Neural cell (in vitro differentiated cells): ENCODE data around the gene ASCL2. TPM values are rescaled to one million over a fixed set of nuclear protein-coding genes. Genes with fewer than 3 reads are reported as not detected.

Source experiments
- H2AFZ ChIP-seq: fragments of 200-600, 300-800 bp; sonication (generic), shearing (Covaris generic); 2 replicates; pipeline ENCODE4 v1.6.0; 2014; ENCODE audit warnings: low read depth, mild to moderate bottlenecking, antibody characterized with exemption, low read length, moderate library complexity
- H3F3A ChIP-seq: fragments of 200-600 bp; shearing (Covaris generic); 2 replicates; pipeline ENCODE4 v1.6.1; 2016; ENCODE audit warnings: mild to moderate bottlenecking, moderate library complexity, mixed read lengths, antibody characterized with exemption, low read length; ENCODE audit not compliant: insufficient read depth, poor library complexity, severe bottlenecking
- H3K27ac ChIP-seq: fragments of 200-600, 300-800 bp; sonication (generic), shearing (Covaris generic); 2 replicates; pipeline ENCODE4 v1.5.1; 2014; ENCODE audit warnings: mild to moderate bottlenecking, low read length, moderate library complexity
- H3K27me3 ChIP-seq: fragments of 300-800, 200-600 bp; sonication (generic), shearing (Covaris generic); 2 replicates; pipeline ENCODE4 v1.6.0; 2014; ENCODE audit warnings: mild to moderate bottlenecking, low read depth, low read length, moderate library complexity; ENCODE audit not compliant: insufficient read depth
- H3K36me3 ChIP-seq: fragments of 300-800, 200-600 bp; sonication (generic), shearing (Covaris generic); 2 replicates; pipeline ENCODE4 v1.5.1; 2014; ENCODE audit warnings: mild to moderate bottlenecking, antibody characterized with exemption, low read length, moderate library complexity; ENCODE audit not compliant: insufficient read depth
- H3K4me2 ChIP-seq: fragments of 300-800, 200-600 bp; sonication (generic), shearing (Covaris generic); 2 replicates; pipeline ENCODE4 v1.6.0; 2014; ENCODE audit warnings: mild to moderate bottlenecking, low read length
- H3K4me3 ChIP-seq: fragments of 300-800, 200-600 bp; sonication (generic), shearing (Covaris generic); 2 replicates; pipeline ENCODE4 v1.5.1; 2014; ENCODE audit warnings: mild to moderate bottlenecking, low read length, moderate library complexity
- H3K79me2 ChIP-seq: fragments of 200-600 bp; shearing (Covaris generic); replicated peaks from 2 replicates; pipeline ENCODE4 v1.6.0; 2014; ENCODE audit warnings: mild to moderate bottlenecking, low read length, moderate library complexity; ENCODE audit not compliant: insufficient read depth
- H3K9ac ChIP-seq: fragments of 300-800, 200-600 bp; sonication (generic), shearing (Covaris generic); 2 replicates; pipeline ENCODE4 v1.6.1; 2016; ENCODE audit warnings: mild to moderate bottlenecking, low read length, mixed read lengths
- H3K9me2 ChIP-seq: fragments of 200-600 bp; shearing (Covaris generic); 2 replicates; pipeline ENCODE4 v1.6.1; 2016; ENCODE audit warnings: mild to moderate bottlenecking, low read length, mixed read lengths; ENCODE audit not compliant: insufficient read depth
- H3K9me3 ChIP-seq: fragments of 200-600, 300-800 bp; sonication (generic), shearing (Covaris generic); 2 replicates; pipeline ENCODE4 v1.6.1; 2016; ENCODE audit warnings: mild to moderate bottlenecking, mixed run types, low read length, moderate library complexity, mixed read lengths
- H4K20me1 ChIP-seq: fragments of 200-600 bp; shearing (Covaris generic); 2 replicates; pipeline ENCODE4 v1.6.1; 2016; ENCODE audit warnings: mild to moderate bottlenecking, mixed run types; ENCODE audit not compliant: insufficient read depth
- CTCF ChIP-seq: fragments of 450-650 bp; IDR thresholded peaks from 2 replicates; pipeline ENCODE4 v1.5.1; 2014; ENCODE audit warnings: antibody characterized with exemption, mild to moderate bottlenecking, moderate library complexity; ENCODE audit not compliant: poor library complexity, severe bottlenecking
- EP300 ChIP-seq: fragments of 450-650 bp; conservative IDR thresholded peaks from 2 replicates; pipeline ENCODE4 v1.6.1; 2014; ENCODE audit warnings: antibody characterized with exemption, mild to moderate bottlenecking, moderate library complexity; ENCODE audit not compliant: poor library complexity, severe bottlenecking
- EZH2 ChIP-seq: fragments of 200-600, 300-800 bp; shearing (Covaris generic), sonication (generic); IDR thresholded peaks from 2 replicates; pipeline ENCODE4 v1.6.1; 2014; ENCODE audit warnings: antibody characterized with exemption, low read length, borderline replicate concordance, mild to moderate bottlenecking; ENCODE audit not compliant: insufficient read depth, poor library complexity, severe bottlenecking
- MXI1 ChIP-seq: fragments of 450-650 bp; conservative IDR thresholded peaks from 2 replicates; pipeline ENCODE4 v1.6.1; 2014; ENCODE audit warnings: antibody characterized with exemption, mild to moderate bottlenecking; ENCODE audit not compliant: poor library complexity, severe bottlenecking
- POLR2AphosphoS5 ChIP-seq: IDR thresholded peaks from 2 replicates; pipeline ENCODE4 v1.6.1; 2012
- RAD21 ChIP-seq: fragments of 450-650 bp; conservative IDR thresholded peaks from 2 replicates; pipeline ENCODE4 v1.6.1; 2014; ENCODE audit warnings: antibody characterized with exemption, mild to moderate bottlenecking, moderate library complexity
- REST ChIP-seq: IDR thresholded peaks from 2 replicates; pipeline ENCODE4 v1.6.1; 2012; ENCODE audit warnings: borderline replicate concordance
- SMC3 ChIP-seq: fragments of 450-650 bp; conservative IDR thresholded peaks from 2 replicates; pipeline ENCODE4 v1.6.1; 2014; ENCODE audit warnings: antibody characterized with exemption, mild to moderate bottlenecking, moderate library complexity; ENCODE audit not compliant: poor library complexity
- TAF1 ChIP-seq: IDR thresholded peaks from 2 replicates; pipeline ENCODE4 v1.6.1; 2012; ENCODE audit warnings: low read depth
- polyA plus RNA-seq: library from polyadenylated mRNA; depleted of rRNA; stranded (reverse); fragments of >200 nt; gene quantifications from 2 replicates; pipeline ENCODE4 v1.2.3, GENCODE V29; 2014

The ASCL2 gene
- polyA plus RNA-seq, 1 donor from 2014 or later, result not detected

- no peaks in the 10 kb centered on the region for H4K20me1 ChIP-seq
- no peak overlapping the region for H2AFZ ChIP-seq
- H3F3A ChIP-seq, result no peaks in the 10 kb centered on the region
- H3K9me2 ChIP-seq, result no peaks in the 10 kb centered on the region
- peaks cover 17% of the 10 kb centered on the region for H3K27me3 ChIP-seq
- no peak overlapping the region for H3K4me3 ChIP-seq
- no peak overlapping the region for H3K9ac ChIP-seq
- H3K4me2 ChIP-seq, result no peak overlapping the region
- H3K27ac ChIP-seq, result no peak overlapping the region
- no peak for TF ChIP-seq MXI1
- TF ChIP-seq RAD21, result no peak
- TF ChIP-seq TAF1, result no peak
- TF ChIP-seq EZH2, result no peak
- TF ChIP-seq REST, result no peak
- no peaks in the 10 kb centered on the region for H3K36me3 ChIP-seq
- H3K79me2 ChIP-seq, result no peaks in the 10 kb centered on the region
- H3K9me3 ChIP-seq, result no peaks in the 10 kb centered on the region
Measured at GRCh38 chr11:2263724-2264360, 6.5 kb downstream of the ASCL2 start.

GRCh38 chr11:2263071-2263565 lies 7.3 kb downstream of the ASCL2 start:
- Histone ChIP-seq H3K79me2 (no peaks in the 10 kb centered on the region), H3K9ac (no peak overlapping the region), H3F3A (no peaks in the 10 kb centered on the region), H3K4me3 (no peak overlapping the region), H3K4me2 (no peak overlapping the region), H3K27me3 (peaks cover 10% of the 10 kb centered on the region), H4K20me1 (no peaks in the 10 kb centered on the region), H3K9me2 (no peaks in the 10 kb centered on the region), H3K36me3 (no peaks in the 10 kb centered on the region), H3K9me3 (no peaks in the 10 kb centered on the region), H3K27ac (no peak overlapping the region), H2AFZ (no peak overlapping the region)
- TF ChIP-seq EZH2 (no peak), MXI1 (no peak), CTCF (no peak), POLR2AphosphoS5 (no peak), TAF1 (no peak), SMC3 (no peak), RAD21 (no peak), EP300 (no peak), REST (no peak)
